ENCODE data around the gene GOLIM4.

The GOLIM4 gene

DNA sequence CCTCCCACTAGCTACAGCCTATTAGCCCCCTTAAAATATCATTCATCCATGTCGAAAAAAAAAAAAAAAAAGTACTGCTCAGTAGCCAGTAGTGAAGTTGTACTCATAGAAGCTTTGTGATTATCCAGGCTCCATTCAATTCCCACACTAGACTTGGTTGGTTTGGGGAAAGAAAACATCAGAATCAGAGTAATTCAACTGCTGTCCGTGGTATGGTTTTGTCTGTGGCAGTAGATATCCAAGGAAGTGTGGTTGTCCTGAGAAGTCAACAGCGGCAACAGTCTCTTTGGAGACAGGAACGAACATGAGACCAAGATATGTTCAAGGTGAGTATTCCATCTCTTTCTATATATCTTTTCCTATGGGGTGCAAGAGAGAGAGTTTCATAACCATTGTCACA, 99.2 kb downstream of the GOLIM4 start:
- no peak for DNase-seq (ENCODE audit: low read depth)

- no peak for DNase-seq (ENCODE audit: low read depth)
Observed at GRCh38 chr3:167992381-167992780, 103.3 kb downstream of the GOLIM4 start.

DNA sequence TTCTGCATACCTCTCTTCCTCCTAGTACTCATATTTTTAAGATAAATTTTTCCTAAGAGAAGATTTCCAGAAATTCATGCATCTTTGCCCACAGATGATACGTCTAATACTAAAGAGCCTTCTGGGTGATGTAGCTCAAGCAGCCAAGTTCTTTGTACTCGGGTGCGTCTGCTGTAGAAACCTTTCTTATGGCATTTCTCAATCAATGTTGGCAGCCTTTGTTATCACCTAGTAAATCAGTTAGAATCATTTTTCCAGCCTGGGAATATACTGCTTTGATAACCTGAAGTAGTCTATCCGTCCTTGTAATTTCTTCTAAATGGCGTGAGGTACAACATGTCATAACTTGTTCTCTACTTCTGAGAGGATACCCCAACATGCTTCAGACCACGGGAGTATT, 104.5 kb downstream of the GOLIM4 start:
- DNase-seq (ENCODE audit: low read depth): no peak

DNA sequence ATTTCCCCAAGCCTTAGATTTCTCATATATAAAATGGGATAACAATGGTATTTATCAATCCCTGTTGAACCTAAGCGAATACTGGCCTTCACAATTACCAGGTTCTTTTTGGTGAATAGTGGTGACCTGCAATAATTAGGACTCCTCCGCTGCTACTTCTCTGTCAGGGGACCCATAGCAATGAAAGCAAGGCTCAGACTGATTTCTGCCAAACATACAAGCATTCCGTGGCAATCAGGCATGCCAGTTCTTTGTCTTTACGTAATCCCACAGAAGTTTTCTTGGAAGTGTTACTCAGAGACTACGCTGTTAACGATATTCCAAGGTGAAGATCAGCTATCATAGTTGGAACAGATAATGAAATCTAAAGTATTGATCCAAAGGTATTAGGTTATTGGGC, 105.7 kb downstream of the GOLIM4 start:
- no peak for DNase-seq (ENCODE audit: low read depth)

- no peak for DNase-seq (ENCODE audit: low read depth)
Observed at GRCh38 chr3:167989066-167989465, 106.7 kb downstream of the GOLIM4 start.

GRCh38 chr3:167983583-167983982, 112.1 kb downstream of the GOLIM4 start:
- no peak for DNase-seq (ENCODE audit: low read depth)

GRCh38 chr3:167978486-167978885, 117.2 kb downstream of the GOLIM4 start:
- DNase-seq (ENCODE audit: low read depth): no peak

- no peak for DNase-seq (ENCODE audit: low read depth)
Observed at GRCh38 chr3:167978071-167978470, 117.7 kb downstream of the GOLIM4 start.

- DNase-seq (ENCODE audit: low read depth): no peak
Observed at GRCh38 chr3:167976516-167977361, 119.0 kb downstream of the GOLIM4 start.

- no peak for DNase-seq (ENCODE audit: low read depth)
Observed at GRCh38 chr3:167973901-167974300, 121.8 kb downstream of the GOLIM4 start.

DNA sequence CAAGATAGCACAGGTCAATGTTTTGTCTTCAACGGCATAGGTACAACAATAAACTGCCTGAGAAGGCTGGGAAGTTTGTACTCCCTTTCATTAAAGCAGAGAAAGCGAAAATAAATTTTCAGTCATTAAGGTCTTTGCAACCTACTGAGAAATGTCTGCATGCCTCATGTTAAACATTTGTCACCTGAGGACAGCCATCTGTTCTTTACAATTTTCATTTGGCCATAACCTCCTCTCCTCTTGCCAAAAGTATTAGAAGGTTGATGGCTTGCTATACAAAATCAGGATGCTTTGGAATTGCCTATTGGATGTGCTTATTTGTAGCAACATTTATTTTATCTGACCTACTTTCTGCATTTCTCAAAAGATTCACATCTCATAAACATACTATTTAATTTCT, 122.7 kb downstream of the GOLIM4 start:
- DNase-seq (ENCODE audit: low read depth): no peak

DNA sequence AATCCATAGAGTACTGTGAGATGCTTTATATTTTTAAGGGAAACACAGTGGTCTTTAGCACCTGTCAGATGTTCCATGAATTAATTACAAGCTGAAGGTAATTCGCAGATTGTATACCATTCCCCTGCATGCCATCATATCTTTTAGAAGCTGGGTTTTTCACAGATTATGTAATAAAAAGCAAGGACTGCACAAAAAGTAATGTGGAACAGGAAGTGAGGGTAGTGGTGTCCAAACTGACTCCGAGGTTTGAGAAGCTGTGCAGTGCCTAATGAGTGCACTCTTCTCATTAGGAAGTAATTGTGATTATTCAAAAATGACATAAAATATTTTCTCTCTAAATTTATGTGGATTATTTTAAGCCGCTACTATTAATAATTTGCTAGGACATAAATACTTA, 123.2 kb downstream of the GOLIM4 start:
- DNase-seq (ENCODE audit: low read depth): no peak

DNA sequence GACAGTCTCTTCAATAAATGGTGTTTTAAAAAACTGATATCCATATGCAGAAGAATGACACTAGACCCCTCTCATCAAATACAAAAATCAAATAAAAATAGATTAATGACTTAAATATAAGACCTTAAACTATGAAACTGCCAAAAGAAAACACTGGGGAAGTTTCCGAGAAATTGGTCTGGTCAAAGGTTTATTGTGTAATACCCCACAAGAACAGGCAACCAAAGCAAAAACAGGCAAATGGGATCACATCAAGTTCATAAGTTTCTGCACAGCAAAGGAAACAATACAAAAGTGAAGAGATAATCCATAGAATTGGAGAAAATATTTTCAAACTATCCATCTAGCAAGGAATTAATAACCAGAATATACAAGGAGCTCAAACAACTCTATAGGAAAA, 126.2 kb downstream of the GOLIM4 start:
- no peak for DNase-seq (ENCODE audit: low read depth)

GRCh38 chr3:167967257-167968036, 128.3 kb downstream of the GOLIM4 start:
- no peak for DNase-seq (ENCODE audit: low read depth)

All from T follicular helper cell (primary cell).